Progenitor cell of endocrine pancreas (in vitro differentiated cells): ENCODE measurements around the gene DNAJC6. TPM values are rescaled to one million over a fixed set of nuclear protein-coding genes. Genes with fewer than 3 reads are reported as not detected.

Experiments used
- DNase-seq: peaks from one replicate; pipeline ENCODE4 v3.0.0; 2021; ENCODE audit warnings: low spot score; ENCODE audit not compliant: unreplicated experiment
- H3K27ac Mint-ChIP-seq: 2 replicates; pipeline ENCODE4 v1.8.0; 2021; ENCODE audit warnings: mild to moderate bottlenecking, moderate library complexity, mixed read lengths
- H3K27me3 Mint-ChIP-seq: 2 replicates; pipeline ENCODE4 v1.8.0; 2021; ENCODE audit warnings: mixed read lengths
- H3K36me3 Mint-ChIP-seq: 2 replicates; pipeline ENCODE4 v1.8.0; 2022; ENCODE audit warnings: mixed read lengths; ENCODE audit not compliant: insufficient read depth
- H3K4me1 Mint-ChIP-seq: 2 replicates; pipeline ENCODE4 v1.8.0; 2021; ENCODE audit warnings: low read depth, mixed read lengths
- H3K4me3 Mint-ChIP-seq: 2 replicates; pipeline ENCODE4 v1.8.0; 2021; ENCODE audit warnings: low read depth, mild to moderate bottlenecking, moderate library complexity, mixed read lengths
- H3K9me3 Mint-ChIP-seq: 2 replicates; pipeline ENCODE4 v1.8.0; 2021; ENCODE audit warnings: low read depth, mixed read lengths
- total RNA-seq: library from RNA; stranded (reverse); gene quantifications from 2 replicates; pipeline ENCODE4 v1.2.1, GENCODE V29; 2021
- TF ChIP-seq, protein P1 (sequence below): fragments of 200-600 bp; sonication (generic); IDR thresholded peaks from one replicate; pipeline ENCODE4 v1.5.0; 2021; ENCODE audit warnings: antibody characterized with exemption, mild to moderate bottlenecking; ENCODE audit not compliant: unreplicated experiment

DNAJC6 gene
- total RNA-seq, 1 donor from 2014 or later: 7.1 TPM

DNA sequence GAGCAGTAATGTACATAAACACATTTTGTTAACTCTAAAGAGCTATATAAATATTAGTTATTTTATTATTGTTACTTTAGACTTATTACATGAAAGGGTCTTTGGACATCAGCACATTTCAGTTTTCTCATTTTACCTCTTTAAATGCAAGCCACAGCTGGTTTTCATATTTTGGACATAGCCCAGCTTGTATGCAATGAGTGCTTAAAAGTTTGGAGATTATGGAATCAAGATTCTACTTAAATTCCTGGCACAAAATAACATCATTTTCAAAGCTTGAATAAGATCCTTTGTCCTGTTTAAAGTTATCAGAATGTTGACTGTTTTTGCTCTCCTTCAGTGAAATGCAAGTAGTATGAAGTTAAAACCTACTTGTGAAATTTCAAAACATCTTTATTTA lies 95.6 kb downstream of the DNAJC6 start:
- Mint-ChIP-seq H3K27me3 (no peaks in the 10 kb centered on the region), H3K36me3 (peaks cover 4% of the 10 kb centered on the region)

DNA sequence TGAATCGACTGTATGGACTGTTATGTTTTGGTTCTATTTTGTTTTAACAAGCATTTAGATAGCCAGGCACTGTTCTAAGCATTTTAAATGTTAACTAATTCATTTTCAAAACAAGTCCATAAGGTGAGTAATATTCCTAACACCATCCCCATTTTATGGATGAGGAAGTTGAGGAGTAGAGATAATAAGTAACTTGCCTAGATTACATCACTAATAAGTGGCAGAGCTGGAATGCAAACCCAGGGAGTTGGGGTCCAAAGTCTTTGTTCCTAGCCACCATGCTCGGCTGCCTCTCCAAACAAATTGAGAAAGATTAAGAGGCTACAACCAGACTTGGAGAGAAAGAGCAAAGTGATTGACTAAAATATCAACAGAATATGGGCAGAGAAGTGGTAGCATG lies 98.5 kb downstream of the DNAJC6 start:
- Mint-ChIP-seq H3K4me3 (no peak overlapping the region), H3K36me3 (peaks cover 2% of the 10 kb centered on the region), H3K27me3 (no peaks in the 10 kb centered on the region), H3K27ac (no peak overlapping the region), H3K9me3 (no peaks in the 10 kb centered on the region), H3K4me1 (peaks cover 4% of the 10 kb centered on the region)
- TF ChIP-seq, protein P1, sequence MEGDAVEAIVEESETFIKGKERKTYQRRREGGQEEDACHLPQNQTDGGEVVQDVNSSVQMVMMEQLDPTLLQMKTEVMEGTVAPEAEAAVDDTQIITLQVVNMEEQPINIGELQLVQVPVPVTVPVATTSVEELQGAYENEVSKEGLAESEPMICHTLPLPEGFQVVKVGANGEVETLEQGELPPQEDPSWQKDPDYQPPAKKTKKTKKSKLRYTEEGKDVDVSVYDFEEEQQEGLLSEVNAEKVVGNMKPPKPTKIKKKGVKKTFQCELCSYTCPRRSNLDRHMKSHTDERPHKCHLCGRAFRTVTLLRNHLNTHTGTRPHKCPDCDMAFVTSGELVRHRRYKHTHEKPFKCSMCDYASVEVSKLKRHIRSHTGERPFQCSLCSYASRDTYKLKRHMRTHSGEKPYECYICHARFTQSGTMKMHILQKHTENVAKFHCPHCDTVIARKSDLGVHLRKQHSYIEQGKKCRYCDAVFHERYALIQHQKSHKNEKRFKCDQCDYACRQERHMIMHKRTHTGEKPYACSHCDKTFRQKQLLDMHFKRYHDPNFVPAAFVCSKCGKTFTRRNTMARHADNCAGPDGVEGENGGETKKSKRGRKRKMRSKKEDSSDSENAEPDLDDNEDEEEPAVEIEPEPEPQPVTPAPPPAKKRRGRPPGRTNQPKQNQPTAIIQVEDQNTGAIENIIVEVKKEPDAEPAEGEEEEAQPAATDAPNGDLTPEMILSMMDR: no peak
- no peak for DNase-seq

More for the DNA sequence above, 95.6 kb downstream of the DNAJC6 start:
- no peak overlapping the region for H3K4me3 Mint-ChIP-seq
- H3K27ac Mint-ChIP-seq: no peak overlapping the region
- TF ChIP-seq, protein P1: no peak
- H3K4me1 Mint-ChIP-seq: no peaks in the 10 kb centered on the region
- DNase-seq: no peak
- H3K9me3 Mint-ChIP-seq: no peaks in the 10 kb centered on the region

DNA sequence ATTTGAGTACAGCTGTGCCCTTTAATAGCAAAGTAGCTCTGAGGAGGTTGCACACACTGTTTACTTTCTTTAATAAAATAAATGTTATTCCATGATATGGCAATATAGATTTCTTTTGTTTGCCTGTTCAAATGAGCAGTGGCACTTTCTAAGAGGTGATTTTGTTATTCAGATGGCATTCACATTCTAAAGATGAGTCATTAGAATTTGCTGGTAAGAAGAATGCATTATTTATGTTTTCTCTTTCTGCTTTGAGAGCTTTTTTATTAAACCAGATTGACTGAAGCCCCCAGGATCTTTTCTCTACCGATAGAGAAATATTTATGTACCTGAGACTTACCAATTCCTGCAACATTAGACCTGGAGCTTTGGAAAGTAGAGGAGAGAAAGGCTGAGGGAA lies 100.0 kb downstream of the DNAJC6 start:
- Mint-ChIP-seq H3K9me3 (no peaks in the 10 kb centered on the region), H3K4me3 (no peak overlapping the region), H3K36me3 (peaks cover 2% of the 10 kb centered on the region), H3K4me1 (peaks cover 6% of the 10 kb centered on the region), H3K27ac (no peak overlapping the region), H3K27me3 (no peaks in the 10 kb centered on the region)
- no peak for DNase-seq
- TF ChIP-seq, protein P1: no peak

DNA sequence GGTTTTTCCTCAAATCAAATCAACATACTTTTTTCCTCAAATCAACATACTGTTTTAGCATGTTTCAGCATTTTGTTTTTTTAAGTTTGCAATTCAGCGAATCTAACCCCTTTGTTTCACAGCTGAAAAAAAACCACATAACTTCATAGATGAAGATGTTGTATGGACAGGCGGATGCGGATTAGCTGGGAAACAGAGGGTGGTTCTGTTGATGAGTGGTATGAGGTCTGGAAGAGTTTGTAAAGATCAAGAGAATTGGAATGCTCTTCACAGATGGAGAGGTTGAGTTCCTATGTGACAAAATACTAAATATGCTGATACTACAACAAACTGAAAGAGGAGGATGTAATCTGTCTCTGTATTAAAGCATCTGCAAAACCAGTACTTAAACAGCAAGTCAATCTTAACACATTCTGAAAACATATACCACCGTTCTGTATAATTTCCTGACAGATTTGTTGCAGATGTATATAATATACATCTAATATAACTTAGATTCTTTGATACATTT lies 100.5 kb downstream of the DNAJC6 start:
- no peaks in the 10 kb centered on the region for H3K27me3 Mint-ChIP-seq
- H3K4me1 Mint-ChIP-seq: peaks cover 6% of the 10 kb centered on the region
- peaks cover 2% of the 10 kb centered on the region for H3K36me3 Mint-ChIP-seq
- H3K9me3 Mint-ChIP-seq: no peaks in the 10 kb centered on the region
- TF ChIP-seq, protein P1: no peak
- H3K4me3 Mint-ChIP-seq: no peak overlapping the region
- H3K27ac Mint-ChIP-seq: no peak overlapping the region
- DNase-seq: no peak

DNA sequence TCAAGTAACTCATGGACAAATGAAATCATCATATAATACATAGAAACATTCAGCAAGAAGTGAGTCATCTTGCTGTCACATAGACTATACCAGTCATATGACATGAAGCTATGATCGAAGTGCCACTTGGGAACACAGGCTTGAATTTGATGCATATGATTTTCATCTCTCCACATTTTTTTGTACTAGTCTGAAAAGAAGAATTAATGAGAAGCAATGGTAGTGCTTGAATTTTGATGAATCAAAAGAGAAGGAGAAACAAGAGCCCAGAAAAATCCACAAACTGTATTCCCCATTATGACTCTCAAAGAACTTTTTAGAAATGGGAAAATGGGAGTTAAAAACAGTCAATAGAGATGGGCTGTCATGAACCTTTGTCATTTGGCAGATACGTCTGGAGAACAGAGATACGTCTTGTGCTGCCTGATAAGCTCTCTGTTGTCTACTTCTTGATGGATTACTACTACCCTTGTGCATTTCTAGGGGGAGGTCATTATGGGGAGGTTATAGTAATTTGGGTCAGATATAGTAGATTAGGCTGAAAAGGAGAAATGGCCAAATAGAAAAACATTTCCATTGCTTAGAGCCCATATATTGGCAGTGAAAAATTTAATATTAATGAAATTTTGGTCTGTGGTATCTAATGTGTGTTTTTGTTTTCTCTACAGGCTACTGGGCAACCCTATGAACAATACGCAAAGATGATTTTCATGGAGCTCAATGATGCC lies 103.1 kb downstream of the DNAJC6 start:
- no peak for DNase-seq
- no peak overlapping the region for H3K27ac Mint-ChIP-seq
- H3K36me3 Mint-ChIP-seq: no peaks in the 10 kb centered on the region
- TF ChIP-seq, protein P1: no peak
- peaks cover 9% of the 10 kb centered on the region for H3K4me1 Mint-ChIP-seq
- H3K9me3 Mint-ChIP-seq: no peaks in the 10 kb centered on the region
- no peak overlapping the region for H3K4me3 Mint-ChIP-seq
- H3K27me3 Mint-ChIP-seq: no peaks in the 10 kb centered on the region
